GM19438 (cell line): Measurements from ENCODE around the gene ULK4.
"Not testable (repeated sequence)": the region's sequence is repeated elsewhere in the genome, so short reads cannot be mapped to it uniquely, and the experiment has no call there.

ENCODE experiments used
- ATAC-seq: cut with Tn5 transposase; IDR thresholded peaks from one replicate; pipeline ENCODE4 v1.9.1; 2021; ENCODE audit warnings: low read depth; ENCODE audit not compliant: unreplicated experiment

ULK4 gene

DNA sequence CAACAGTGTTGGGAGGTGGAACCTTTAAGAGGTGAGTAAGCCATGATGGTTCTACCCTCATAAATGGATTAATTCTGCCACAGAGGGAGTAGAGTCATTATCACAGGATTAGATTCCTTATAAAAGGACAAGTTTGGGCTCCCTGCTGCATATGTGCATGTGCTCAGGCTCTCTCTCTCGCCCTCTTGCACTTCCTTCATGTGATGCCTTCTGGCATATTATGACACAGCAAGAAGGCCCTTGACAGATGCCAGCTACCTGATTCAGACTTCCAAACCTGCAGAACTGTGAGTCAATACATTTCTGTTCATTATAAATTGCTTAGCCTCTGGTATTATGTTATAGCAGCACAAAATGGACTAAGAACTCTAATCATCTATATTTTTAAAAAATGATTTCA lies 557.3 kb downstream of the ULK4 start:
- no peak for ATAC-seq

- no peak for ATAC-seq
Observed at GRCh38 chr3:41394896-41395295, 567.0 kb downstream of the ULK4 start.

DNA sequence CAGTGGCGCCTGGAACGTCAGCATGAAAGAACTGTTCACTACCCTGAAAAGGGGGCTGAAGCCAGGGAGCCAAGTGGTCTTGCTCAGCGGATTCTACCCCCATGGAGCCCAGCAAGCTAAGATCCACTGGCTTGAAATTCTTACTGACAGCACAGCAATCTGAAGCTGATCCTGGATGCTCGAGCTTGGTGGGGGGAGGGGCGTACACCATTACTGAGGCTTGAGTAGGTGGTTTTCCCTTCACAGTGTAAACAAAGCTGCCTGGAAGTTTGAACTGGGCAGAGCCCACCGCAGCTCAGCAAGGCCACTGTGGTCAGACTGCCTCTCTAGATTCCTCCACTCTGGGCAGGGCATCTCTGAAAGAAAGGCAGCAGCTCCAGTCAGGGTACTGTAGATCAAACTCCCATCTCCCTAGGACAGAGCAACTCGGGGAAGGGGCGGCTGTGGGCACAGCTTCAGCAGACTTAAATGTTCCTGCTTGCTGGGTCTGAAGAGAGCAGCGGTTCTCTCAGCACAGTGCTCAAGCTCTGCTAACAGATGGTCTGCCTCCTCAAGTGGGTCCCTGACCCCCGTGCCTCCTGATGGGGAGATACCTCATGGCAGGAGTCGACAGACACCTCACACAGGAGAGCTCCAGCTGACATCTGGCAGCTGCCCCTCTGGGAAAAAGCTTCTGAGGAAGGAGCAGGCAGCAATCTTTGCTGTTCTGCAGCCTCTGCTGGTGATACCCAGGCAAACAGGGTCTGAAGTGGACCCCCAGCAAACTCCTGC lies 591.0 kb downstream of the ULK4 start:
- ATAC-seq, result not testable (repeated sequence)

GRCh38 chr3:41370307-41370706 lies 591.6 kb downstream of the ULK4 start:
- no peak for ATAC-seq

DNA sequence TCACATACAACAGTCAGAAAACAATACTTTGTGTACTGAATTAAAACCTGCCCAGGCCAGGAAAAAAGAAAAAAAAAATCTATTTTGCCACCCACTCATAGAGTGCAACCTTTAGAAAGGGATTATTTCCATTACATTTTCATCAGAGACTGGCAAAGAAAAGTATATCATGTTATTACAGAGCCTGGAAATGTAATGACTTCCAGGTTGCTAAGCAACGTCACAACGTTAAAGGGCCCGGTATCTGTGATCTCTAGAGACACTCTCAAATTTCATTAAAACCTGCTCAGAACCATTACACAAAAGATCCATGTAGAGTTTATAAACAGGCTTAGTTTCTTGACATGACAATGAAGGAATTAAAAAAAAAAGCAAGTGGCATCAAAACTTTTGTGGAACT lies 592.1 kb downstream of the ULK4 start:
- ATAC-seq, result no peak

- no peak for ATAC-seq
Observed at GRCh38 chr3:41365973-41366372, 595.9 kb downstream of the ULK4 start.

GRCh38 chr3:41364736-41365135 lies 597.2 kb downstream of the ULK4 start:
- ATAC-seq, result no peak

DNA sequence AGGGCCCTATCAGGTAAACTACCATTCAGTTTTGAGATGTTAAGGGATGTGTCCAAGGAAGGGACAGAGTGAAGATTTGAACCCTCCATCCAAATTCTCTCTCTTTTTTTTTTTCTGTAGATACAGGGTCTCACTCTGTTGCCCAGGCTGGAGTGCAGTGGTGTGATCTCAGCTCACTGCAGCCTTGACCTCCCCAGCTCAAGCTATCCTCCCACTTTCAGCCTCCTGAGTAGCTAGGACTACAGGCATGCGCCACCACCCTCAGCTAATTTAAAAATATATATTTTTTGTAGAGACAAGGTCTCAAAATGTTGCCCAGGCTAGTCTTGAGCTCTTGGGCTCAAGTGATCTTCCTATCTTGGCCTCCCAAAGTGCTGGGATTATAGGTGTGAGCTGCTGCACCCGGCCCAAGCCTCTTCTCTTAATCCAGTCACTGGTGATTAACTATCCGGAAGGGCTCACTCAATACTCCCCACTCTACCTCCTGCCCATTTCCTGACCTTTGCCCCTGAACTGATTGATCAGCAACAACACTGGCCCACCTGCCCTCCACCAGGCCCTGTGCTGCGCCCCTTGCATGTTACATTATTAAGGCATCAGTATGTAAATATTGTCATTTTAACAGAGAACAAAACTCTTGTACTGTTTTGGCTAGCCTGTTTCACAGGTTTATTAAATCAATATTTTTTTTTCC lies 597.9 kb downstream of the ULK4 start:
- ATAC-seq, result no peak

DNA sequence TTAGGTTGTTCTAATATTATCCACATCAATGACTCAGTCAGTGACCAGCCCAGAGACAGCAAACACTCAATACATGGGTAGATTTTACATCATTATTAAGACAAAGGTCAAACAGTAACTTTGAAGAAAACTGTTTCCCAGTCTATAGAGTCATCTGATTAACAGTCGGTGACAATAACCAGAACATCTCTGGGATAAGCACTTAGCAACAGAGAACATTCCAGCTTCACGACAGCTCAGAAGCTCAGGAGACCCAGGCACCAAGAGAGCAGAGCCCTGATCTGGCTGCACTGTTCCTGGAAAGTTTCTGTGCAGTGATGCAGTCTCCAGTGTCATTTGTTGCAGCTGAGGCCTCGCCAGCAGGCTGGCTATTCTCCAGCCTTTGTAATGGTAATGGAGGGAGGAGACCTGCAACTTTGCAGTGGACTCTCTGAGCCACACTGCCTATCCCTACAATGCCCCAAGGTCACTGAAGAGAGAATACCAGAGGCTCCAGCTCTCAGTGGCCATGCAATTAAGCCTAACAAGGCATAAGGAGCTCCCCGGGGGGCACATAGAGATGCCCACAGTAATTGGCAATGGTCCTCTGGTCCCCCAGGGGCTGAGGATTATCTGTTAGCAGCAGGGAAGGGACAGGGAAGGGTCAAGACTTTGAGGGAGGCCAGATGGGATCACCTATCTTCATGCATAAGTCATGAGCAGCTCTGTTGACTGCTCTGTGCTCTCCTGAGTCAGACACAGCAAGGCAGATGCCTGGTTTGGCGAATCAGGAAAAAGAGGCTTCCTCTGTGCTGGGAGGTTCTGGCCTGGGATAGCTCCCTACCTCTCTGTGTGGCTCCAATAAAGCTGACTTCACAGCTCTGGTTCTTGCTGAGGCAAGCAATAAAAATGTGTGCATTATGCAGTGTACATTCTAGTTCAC lies 599.0 kb downstream of the ULK4 start:
- no peak for ATAC-seq

- no peak for ATAC-seq
Observed at GRCh38 chr3:41357271-41357670, 604.6 kb downstream of the ULK4 start.

- no peak for ATAC-seq
Observed at GRCh38 chr3:41356775-41357174, 605.1 kb downstream of the ULK4 start.

DNA sequence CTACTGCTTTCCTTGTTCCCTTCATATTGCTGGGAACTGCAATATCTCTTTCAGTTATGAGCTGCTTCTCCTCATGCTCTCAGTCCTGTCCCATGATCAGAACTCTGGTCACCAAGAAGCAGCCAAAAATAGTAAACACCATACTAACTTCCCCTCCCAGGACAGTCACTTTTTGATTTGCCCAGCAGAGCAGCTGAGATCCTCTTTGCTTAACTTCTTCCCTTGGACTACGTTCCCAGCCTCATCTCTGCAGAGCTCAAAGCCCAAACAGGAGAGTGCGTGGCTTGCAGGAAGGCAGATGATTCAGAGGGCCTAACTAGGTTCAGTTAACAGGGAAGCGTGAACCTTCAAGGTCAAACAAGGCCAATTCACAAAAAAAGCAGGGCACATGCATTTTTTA lies 609.4 kb downstream of the ULK4 start:
- no peak for ATAC-seq

GRCh38 chr3:41350441-41350840 lies 611.5 kb downstream of the ULK4 start:
- no peak for ATAC-seq

DNA sequence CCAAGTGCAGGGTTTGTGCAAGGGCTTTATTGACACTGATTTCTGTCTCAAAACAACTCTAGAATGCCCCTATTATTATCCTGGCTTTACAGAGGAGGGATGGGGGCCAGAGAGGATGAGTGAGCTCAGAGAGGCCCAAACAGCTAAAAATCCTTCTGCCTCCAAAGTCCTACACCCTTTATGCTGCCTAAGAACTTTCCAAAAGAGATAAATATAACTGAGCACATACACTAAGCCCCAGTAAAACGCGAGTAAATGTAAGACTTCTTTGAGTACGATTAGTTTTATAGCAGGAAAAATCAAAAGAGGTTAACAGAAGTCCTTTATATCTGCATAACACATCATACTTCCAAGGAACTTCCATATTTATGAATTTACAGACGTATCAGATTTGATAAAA lies 613.5 kb downstream of the ULK4 start:
- ATAC-seq, result no peak

- ATAC-seq, result no peak
Observed at GRCh38 chr3:41346698-41347270, 615.1 kb downstream of the ULK4 start.

DNA sequence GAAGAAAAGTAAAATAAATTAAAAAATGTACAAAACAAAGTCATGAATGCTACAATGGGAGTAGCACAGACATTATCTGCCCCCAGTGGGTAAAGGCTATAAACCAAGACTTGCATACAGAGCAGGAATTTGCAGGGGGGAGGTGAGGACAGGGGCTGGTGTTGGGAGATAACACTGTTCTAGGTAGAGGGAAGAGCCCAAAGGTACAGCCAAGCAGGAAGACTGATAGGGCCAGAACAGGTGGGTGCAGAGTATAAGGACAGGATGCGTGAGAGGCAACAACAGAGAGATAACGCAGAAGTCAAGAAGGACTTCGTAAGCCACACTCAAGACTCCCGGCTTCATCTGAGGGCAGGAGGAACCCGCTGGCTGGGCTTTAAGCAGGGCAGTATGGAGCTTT lies 616.1 kb downstream of the ULK4 start:
- ATAC-seq, result no peak

DNA sequence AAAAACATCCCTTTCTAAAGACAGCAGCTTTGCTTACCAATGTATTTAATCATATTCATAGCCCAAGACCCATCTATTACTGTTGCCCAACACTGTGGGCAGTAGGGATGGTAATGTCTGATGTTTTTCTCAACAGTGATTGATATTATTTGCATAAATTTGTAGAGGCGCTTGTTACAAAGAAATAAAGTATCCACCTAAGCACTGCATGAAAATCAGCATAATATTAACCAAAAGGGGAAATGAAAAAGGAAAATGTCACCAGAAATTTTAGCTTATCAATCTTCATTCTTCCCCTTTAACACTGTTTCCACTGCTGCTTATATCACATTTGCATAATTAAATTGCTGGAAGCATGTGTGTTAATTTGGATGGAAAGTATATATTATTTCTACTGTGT lies 622.1 kb downstream of the ULK4 start:
- no peak for ATAC-seq

DNA sequence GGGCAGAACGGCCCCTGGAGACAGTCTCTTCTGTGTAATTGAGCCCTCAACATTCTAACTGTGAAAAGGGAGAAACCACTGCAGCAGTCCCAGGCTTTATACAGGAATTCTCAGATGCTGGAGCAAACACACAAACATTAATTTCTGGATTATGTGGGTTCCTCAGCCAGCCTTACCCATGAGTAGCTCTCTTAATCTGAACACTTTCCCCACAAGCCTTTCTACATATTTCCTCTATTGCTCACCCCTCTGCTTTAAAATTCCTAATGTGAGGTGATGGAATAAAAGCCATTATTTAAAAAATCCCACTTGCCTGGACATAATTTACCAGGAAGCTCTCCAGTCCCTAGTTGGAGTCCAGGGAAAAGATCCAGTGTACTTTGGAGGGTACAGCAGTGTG lies 623.6 kb downstream of the ULK4 start:
- ATAC-seq, result no peak

DNA sequence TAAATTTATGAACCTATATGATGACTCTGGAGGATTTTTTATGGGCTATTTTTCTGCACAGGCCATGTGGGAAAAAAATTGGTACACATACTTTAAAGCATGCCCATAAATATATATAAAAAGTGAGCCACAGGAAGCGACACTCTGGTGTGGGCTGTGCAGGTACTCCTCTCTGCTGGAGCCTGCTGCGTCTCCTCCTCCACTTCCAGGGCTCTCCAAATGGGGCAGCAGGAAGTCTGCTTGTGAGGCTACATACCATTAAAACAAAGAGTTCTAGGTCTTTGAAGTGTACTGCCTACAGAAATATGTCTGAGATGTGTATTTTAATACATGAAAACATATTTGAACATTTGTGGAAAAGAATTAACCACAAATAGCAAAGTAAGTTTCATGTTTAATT lies 627.5 kb downstream of the ULK4 start:
- ATAC-seq, result no peak

GRCh38 chr3:41331041-41331440 lies 630.9 kb downstream of the ULK4 start:
- ATAC-seq, result no peak

DNA sequence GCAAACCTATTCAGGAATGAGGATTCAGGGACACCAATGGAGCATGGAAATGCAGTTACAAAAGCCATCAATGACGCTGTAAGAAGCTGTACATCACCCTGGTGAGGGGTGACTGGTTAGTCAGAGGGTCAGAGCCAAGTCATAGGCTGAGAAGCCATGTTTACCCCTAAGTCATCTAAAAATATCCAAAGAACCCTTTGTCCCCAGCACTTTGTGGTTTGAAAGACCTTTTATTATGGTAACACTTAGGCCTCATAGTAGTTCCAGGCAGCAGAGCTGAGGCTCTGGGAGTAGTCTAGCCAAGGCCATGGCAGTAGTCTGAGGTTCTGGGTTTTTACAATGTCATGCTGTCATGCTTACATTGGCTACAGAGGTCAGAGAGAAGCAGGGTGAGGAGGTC lies 631.4 kb downstream of the ULK4 start:
- no peak for ATAC-seq
